HG03159 (cell line): ENCODE measurements around the gene NOPCHAP1.
"Not testable (repeated sequence)": the region's sequence is repeated elsewhere in the genome, so short reads cannot be mapped to it uniquely, and the experiment has no call there.

Experiments
- ATAC-seq: cut with Tn5 transposase; IDR thresholded peaks from one replicate; pipeline ENCODE4 v1.9.1; 2021; ENCODE audit warnings: mild to moderate bottlenecking, moderate library complexity; ENCODE audit not compliant: unreplicated experiment

Gene NOPCHAP1

GRCh38 chr12:104986022-104986941, at the start of gene NOPCHAP1:
TSS of gene NOPCHAP1 (plus strand) at chr12:104986316. CDS start at chr12:104986353, 37 bp downstream.
- peak; percentile 91 for ATAC-seq

GRCh38 chr12:104938371-104938770, 47.7 kb upstream of the NOPCHAP1 start:
- no peak for ATAC-seq

- ATAC-seq, result no peak
These were observed 47.0 kb upstream of the NOPCHAP1 start for GRCh38 chr12:104939089-104939488.

GRCh38 chr12:104941454-104941853, 44.7 kb upstream of the NOPCHAP1 start:
- ATAC-seq, result no peak

- no peak for ATAC-seq
These were observed 44.0 kb upstream of the NOPCHAP1 start for GRCh38 chr12:104942075-104942474.

GRCh38 chr12:104943401-104943800, 42.7 kb upstream of the NOPCHAP1 start:
- ATAC-seq, result not testable (repeated sequence)

GRCh38 chr12:104944252-104944651, 41.9 kb upstream of the NOPCHAP1 start:
- no peak for ATAC-seq

- ATAC-seq, result not testable (repeated sequence)
These were observed 37.4 kb upstream of the NOPCHAP1 start for GRCh38 chr12:104948716-104949115.

GRCh38 chr12:104951759-104952509, 34.2 kb upstream of the NOPCHAP1 start:
- ATAC-seq, result no peak

GRCh38 chr12:104952816-104953215, 33.3 kb upstream of the NOPCHAP1 start:
- ATAC-seq, result no peak

- no peak for ATAC-seq
These were observed 32.8 kb upstream of the NOPCHAP1 start for GRCh38 chr12:104953323-104953722.

GRCh38 chr12:104955703-104956102, 30.4 kb upstream of the NOPCHAP1 start:
- ATAC-seq, result no peak

GRCh38 chr12:104956870-104957718, 29.0 kb upstream of the NOPCHAP1 start:
- no peak for ATAC-seq

GRCh38 chr12:104957719-104958000, 28.5 kb upstream of the NOPCHAP1 start:
- peak; percentile 35 for ATAC-seq

- peak; percentile 71 for ATAC-seq
These were observed 27.9 kb upstream of the NOPCHAP1 start, which contains the start of gene SLC41A2 for GRCh38 chr12:104958001-104958804. TSS of gene SLC41A2 (minus strand) at chr12:104958290. CDS start at chr12:104928527, 29,763 bp downstream.

- no peak for ATAC-seq
These were observed 27.2 kb upstream of the NOPCHAP1 start for GRCh38 chr12:104958805-104959334.

- no peak for ATAC-seq
These were observed 26.7 kb upstream of the NOPCHAP1 start for GRCh38 chr12:104959335-104959841.

GRCh38 chr12:104960464-104960863, 25.7 kb upstream of the NOPCHAP1 start:
- ATAC-seq, result no peak

GRCh38 chr12:104963757-104964156, 22.4 kb upstream of the NOPCHAP1 start:
- no peak for ATAC-seq
